ENCODE measurements around the gene SYNPO2.

DNA sequence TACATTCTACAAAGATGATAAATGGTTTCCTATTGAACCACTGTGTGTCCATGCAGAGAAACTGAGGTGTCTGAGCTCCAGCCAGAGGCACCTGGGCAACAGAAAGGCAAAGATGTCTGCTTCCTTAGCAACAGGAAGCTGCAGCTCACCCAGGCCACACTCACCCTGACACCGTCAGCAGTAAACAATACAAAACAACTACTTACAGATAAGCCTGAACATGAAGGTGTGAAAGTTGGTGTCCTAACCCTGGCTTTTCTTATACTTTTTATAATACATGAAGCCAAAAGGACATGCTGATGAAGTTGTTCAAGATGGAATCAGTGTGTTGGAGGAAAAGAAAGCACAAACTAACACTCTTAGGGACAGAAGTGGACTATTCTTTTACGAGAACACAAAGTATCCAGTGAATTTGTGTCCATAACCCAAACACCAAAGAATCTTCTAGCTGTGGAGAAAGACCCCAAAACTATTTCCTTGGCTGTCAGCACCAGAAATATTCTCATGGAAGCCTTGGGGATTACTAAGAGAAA lies 117.3 kb downstream of the SYNPO2 start:
- TF ChIP-seq, protein P1, sequence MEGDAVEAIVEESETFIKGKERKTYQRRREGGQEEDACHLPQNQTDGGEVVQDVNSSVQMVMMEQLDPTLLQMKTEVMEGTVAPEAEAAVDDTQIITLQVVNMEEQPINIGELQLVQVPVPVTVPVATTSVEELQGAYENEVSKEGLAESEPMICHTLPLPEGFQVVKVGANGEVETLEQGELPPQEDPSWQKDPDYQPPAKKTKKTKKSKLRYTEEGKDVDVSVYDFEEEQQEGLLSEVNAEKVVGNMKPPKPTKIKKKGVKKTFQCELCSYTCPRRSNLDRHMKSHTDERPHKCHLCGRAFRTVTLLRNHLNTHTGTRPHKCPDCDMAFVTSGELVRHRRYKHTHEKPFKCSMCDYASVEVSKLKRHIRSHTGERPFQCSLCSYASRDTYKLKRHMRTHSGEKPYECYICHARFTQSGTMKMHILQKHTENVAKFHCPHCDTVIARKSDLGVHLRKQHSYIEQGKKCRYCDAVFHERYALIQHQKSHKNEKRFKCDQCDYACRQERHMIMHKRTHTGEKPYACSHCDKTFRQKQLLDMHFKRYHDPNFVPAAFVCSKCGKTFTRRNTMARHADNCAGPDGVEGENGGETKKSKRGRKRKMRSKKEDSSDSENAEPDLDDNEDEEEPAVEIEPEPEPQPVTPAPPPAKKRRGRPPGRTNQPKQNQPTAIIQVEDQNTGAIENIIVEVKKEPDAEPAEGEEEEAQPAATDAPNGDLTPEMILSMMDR (conservative IDR thresholded peaks at IDR 0.05; ENCODE audit: low read depth, low read length), result no peak
- TF ChIP-seq EZH2 (IDR thresholded peaks at IDR 0.05; ENCODE audit: borderline replicate concordance, low read depth, low read length, poor library complexity, severe bottlenecking), result no peak

Data from A673 (cell line).